HG03565 (cell line): ENCODE data around the gene NPHP4.
A peak's percentile ranks its signal among the peaks of the same experiment; 100 is the strongest.

Source experiments
- ATAC-seq: cut with Tn5 transposase; IDR thresholded peaks from one replicate; pipeline ENCODE4 v1.9.1; 2021; ENCODE audit warnings: mild to moderate bottlenecking, moderate library complexity; ENCODE audit not compliant: unreplicated experiment

The NPHP4 gene

GRCh38 chr1:5992026-5992813 is at the start of gene NPHP4:
TSS of gene NPHP4 (minus strand) at chr1:5992425. CDS start at chr1:5986289, 6,136 bp downstream.
- peak; percentile 86 for ATAC-seq

DNA sequence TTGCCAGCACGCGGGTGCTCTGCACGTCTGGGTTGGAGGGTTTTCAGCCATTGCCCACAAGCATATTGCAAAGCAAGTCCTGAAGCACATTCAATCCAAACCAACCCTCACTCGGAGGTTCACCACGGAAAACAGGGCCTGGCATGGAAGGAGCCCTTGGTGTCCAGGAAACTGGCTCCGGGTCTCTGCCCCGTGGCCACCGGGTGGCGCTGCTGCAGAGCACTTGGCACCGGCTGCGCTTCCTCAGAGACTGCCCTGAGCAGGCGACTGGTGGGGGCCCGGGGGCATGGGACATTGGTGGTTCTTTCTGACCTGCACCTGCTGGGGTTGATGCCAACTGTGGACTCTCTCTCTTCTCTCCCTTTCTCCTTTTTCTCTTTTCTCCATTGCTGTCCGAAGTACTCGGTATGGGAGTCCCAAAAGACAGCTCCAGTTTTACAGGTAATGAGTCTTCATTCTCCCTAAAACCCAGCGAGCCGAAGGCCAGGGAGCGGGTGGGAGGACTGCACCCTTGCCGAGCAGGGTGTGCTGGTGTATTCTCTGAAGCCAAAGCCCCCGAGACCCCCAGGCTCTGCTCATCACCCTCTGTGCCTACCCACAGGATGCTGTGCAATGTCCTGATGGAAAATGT is 49.3 kb upstream of the NPHP4 start:
- no peak for ATAC-seq

DNA sequence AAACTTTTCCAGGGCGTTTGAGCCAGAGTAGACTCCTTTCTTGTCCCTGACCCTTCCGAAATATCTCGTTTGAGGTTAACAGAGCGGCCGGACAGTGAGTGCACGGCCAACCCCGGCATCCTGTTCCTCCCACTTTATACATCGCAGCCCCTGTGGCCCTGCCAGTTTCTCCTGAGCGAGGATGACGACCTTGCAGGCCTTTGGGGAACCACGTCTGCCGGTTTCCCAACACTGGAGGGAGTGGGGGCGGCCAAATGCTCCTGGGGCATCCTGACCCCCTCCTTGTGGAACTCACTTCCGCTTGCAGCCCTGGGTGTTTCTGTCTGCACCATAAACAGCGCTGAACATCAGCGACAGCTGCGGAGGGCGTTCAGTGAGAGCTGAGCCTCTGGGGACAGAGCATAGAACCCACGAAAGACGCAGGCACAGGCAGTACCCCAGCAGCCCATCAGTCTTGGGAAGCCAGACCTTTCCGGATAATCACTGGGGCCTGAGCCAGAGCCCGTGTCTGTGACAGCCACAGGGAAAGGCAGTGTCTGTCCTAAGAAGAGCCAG is 48.7 kb upstream of the NPHP4 start:
- no peak for ATAC-seq

DNA sequence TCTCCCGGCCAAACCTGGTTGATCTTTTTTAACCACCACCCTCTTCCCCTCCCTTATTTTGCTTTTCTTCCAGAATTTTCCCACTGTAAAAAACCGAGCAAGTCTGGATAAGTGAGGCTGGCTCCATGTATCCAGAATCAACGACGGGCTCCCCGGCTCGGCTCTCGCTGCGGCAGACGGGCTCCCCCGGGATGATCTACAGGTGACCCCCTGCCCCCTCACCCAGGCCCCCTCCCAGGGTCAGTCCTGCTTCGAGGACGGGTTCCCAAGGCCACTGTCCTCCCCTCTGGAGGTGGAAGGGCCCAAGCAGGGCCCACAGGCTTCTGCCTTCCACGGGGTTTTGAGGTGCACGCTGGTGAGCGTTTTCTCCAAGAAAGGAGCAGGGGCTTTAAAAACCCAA is 48.2 kb upstream of the NPHP4 start:
- ATAC-seq, result no peak

GRCh38 chr1:6039031-6039430 is 46.8 kb upstream of the NPHP4 start:
- no peak for ATAC-seq

DNA sequence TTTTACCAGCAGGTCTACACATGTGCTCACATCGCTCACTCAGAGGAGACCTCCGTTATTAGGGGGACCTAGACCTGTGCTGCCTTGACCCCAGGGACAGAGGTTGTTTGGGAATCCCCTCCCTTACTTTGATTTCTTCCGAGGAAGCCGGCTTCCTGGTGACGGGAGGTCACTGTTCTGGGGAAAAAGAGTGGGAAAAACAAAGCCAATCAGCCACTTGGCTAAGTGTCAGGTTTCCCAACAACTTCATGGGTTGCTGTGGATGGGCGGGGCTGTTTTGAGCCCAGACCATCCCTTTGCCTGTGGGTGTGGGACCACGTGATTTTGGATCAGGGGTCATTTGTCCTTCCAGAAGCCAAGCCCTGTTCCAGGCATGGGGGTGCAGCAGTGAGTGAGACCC is 46.4 kb upstream of the NPHP4 start:
- no peak for ATAC-seq

GRCh38 chr1:6037338-6037762 is 45.1 kb upstream of the NPHP4 start:
- no peak for ATAC-seq

DNA sequence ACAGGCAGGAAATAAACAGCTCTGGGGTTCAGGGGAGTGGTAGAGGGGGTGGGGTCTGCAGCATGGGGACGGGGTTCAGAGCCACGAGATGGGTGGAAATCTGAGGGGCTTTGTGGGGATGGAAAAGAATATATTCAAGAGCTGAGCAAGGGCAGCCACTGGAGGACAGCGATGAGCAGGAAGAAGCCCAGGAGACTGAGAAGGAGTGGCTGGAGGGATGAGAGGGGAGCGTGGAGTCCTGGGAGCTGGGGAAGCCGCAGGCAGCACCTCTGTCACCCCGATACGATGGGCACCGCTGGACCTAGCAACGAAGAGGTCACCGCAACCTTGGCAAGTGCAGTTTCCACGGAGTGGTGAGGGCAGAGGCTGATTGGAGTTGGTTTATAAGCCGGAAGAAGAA is 43.5 kb upstream of the NPHP4 start:
- ATAC-seq, result no peak

DNA sequence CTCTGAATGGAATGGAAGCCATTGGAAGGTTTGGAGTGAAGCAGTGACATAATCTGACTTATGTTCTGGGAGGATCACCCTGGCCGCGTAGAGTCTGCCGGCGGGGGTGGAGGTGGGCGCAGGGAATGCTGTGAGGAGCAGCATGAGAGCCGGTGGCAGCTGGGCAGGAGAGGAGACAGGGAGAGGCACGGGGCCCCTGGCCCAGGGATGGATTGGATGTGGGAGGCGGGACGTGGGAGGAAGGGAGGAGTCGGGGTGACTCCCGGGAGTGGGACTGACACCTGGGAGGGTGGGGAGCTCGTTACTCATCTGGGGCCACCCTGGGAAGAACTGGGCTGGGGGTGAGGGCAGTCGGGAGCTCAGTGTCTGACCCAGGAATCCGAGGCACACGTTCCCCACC is 43.1 kb upstream of the NPHP4 start:
- no peak for ATAC-seq

- ATAC-seq, result no peak
Observed at GRCh38 chr1:6034750-6035096, 42.5 kb upstream of the NPHP4 start.

DNA sequence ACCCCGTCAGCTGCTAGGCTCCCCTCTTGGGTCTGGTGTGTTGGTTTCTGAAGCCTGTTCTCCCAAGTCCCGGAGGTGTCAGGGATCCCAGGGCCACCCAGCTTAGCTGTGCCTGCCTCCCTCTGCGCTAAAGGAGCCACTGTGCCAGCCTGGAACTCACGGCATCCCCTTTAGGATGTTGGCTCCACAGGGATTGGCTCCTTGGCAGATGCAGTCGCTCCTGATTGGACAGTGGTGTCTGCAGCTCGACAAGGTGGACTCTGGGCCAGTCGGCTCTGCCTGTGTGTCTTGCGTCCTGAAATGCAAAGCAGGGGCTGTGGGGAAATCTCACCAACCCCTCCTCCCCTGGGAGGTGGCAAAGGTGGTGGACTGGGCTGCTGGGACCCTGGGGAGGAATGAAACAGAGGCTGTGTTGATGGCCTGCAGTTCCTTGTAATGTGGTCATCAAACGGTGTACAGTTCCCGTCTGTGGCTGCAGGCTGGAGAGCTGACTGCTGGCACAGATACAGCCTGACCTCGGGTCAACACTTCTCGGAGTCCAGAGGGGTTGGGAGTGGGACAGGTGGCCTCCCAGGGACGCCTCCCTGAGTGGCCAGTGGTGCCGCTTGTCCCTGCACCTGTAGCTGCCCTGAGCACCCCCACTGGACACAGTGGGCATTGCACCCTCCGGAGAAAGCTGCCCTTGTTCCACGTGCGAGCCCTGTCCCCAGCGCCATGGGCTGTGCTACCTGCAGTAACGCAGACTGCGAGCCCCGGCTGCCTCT is 41.9 kb upstream of the NPHP4 start:
- ATAC-seq, result no peak

DNA sequence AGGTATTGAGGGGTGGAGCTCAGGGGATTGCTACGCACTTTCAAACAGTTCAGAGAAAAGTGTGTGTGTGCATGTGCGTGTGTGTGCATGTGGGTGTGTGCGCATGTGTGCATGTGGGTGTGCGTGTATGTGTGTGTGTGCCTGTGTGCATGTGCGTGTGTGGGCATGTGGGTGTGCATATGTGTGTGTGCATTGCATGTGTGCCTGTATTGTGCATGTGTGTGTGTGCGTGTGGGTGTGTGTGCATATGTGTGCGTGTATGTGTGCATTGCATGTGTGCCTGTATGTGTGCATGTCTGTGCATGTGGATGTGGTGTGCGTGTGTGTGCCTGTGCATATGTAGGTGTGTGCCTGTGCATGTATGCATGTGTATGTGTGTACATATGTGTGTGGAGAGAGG is 40.9 kb upstream of the NPHP4 start:
- no peak for ATAC-seq

DNA sequence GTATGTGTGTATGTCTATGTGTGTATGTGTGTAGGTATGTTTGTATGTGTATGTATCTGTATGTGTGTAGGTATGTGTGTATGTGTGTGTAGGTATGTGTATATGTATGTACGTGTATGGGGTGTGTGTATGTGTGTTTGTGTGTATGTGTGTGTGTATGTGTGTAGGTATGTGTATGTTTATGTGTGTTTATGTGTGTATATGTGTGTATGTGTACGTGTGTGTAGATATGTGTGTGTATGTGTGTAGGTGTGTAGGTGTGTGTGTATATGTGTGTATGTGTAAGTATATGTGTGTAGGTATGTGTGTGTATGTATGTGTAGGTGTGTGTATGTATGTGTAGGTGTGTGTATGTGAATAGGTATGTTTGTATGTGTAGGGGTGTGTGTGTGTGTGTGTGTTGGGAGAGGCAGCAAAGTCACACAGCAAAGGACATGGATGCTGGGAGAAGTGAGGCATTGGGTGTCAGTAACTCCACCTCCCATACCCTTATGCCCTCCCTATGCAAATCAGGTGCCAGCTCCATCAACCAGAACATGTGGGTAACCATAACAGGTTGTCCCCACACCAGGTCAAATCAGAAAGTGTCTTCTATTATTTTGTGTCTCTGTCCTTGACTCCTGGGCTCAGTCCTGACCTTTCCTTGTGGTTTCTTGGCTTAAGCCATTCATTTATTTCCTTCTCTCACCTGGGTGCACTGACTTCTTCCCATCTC is 38.5 kb upstream of the NPHP4 start:
- ATAC-seq, result no peak

DNA sequence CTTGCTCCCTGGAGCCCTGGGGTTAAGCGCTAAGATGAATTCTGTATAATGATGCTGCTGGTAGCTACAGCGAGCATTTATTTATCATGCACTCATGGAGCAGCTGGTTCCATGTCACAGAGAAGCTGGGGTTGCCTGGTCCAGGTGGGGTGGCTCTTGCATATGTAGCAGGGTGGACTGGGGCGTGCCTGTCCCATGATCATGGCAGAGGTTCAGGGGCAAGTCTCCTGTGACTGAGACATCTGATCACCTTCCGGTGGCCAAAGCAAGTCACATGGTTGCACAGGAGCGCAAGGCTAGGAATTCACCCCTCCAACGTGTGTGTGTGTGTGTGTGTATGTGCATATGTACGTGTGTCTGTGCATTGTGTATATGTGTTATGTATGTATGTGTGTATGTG is 37.9 kb upstream of the NPHP4 start:
- no peak for ATAC-seq

DNA sequence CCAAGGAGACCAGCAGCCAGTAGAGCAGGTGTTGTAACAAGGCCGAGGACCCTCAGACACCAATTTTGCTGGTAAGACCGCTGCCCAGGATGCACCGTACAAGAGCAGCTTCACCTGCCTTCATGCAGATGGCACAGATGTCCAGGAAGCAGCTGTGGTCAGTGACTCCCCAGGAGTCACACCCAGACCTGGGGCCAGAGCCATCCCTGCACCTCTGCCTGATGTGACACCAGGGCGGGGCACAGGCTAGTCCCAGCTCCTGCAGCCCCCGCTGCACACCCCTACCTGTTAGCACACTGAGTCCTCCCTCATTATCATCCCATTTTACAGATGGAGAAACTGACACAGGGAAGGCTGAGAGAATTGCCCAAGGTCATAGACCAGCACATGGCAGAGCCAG is 37.1 kb upstream of the NPHP4 start:
- ATAC-seq, result no peak

GRCh38 chr1:6028042-6028850 is 36.0 kb upstream of the NPHP4 start:
- peak; percentile 23 for ATAC-seq

GRCh38 chr1:6027591-6027990 is 35.4 kb upstream of the NPHP4 start:
- no peak for ATAC-seq

DNA sequence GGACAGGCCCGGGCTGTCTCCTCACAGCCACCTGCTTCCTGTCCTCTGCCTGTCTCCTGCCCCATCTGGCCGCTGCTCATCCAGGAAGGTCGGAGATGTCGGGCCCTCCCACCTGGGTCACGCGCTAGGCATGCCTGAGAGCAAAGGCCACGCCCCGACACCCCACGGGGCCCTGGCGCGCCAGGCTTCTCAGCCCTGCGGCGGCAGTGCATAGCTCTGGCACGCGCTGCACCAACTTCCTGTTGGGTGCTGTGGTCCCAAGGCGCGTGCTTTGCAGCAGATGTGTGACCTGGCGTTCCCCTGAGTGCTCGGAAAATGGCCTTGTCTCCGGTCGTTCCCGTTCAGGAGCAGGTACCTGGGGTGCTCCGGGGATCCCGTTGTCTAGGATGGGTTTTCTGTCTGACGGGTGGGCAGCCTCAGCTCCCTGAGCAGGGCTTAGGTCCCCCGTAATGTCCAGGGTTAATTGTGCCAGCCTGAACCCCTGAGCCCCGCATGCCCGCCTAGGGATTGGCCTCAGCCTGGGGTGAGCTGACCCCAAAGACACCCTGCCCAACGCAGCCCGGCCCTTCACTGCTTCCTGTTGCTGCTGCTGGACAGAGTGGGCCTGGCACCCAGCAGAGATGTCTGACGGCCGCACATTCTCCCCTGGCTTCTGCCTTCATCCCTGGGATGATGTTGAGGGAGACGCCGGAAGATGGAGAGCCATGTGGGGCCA is 34.0 kb upstream of the NPHP4 start:
- ATAC-seq, result peak; percentile 66

- ATAC-seq, result no peak
Observed at GRCh38 chr1:6025269-6026094, 33.3 kb upstream of the NPHP4 start.
